Activated CD8-positive, alpha-beta T cell treated with anti-CD3 and anti-CD28 coated beads for 36 hours (primary cell): Measurements from ENCODE around the gene TMEM151A. TPM values are rescaled to one million over a fixed set of nuclear protein-coding genes. Genes with fewer than 3 reads are reported as not detected.
"Not testable (repeated sequence)": the region's sequence is repeated elsewhere in the genome, so short reads cannot be mapped to it uniquely, and the experiment has no call there.

Experiments
- ATAC-seq: fragments of 200-7000 bp; cut with Tn5 transposase; one replicate; pipeline ENCODE4 v1.10.0; 2021; ENCODE audit warnings: mild to moderate bottlenecking, moderate library complexity
- CTCF ChIA-PET: fragments of 350-600 bp; sonication (Branson Sonifier 250); formaldehyde crosslinking; loops from one replicate; lab custom pipeline; 2021; ENCODE audit warnings: antibody characterized with exemption; lab: Charles Lee
- POLR2A ChIA-PET: fragments of 350-600 bp; sonication (Branson Sonifier 250); formaldehyde crosslinking; loops from one replicate; lab custom pipeline; 2021; ENCODE audit warnings: antibody characterized with exemption; lab: Charles Lee
- DNase-seq: peaks from one replicate; pipeline ENCODE4 v3.0.0-alpha.2; 2020
- H3K27ac Mint-ChIP-seq: one replicate; pipeline ENCODE4 v1.8.0; 2021; ENCODE audit warnings: mild to moderate bottlenecking, mixed read lengths
- H3K27me3 Mint-ChIP-seq: one replicate; pipeline ENCODE4 v1.8.0; 2021; ENCODE audit warnings: mixed read lengths
- H3K36me3 Mint-ChIP-seq: one replicate; pipeline ENCODE4 v1.8.0; 2021; ENCODE audit warnings: low read depth, mixed read lengths
- H3K4me1 Mint-ChIP-seq: one replicate; pipeline ENCODE4 v1.8.0; 2021; ENCODE audit warnings: low read depth, mixed read lengths
- H3K4me3 Mint-ChIP-seq: one replicate; pipeline ENCODE4 v1.8.0; 2021; ENCODE audit warnings: mild to moderate bottlenecking, moderate library complexity, mixed read lengths
- H3K9me3 Mint-ChIP-seq: one replicate; pipeline ENCODE4 v1.8.0; 2021; ENCODE audit warnings: mixed read lengths
- CTCF ChIP-seq: fragments of 200-600 bp; IDR thresholded peaks from one replicate; pipeline ENCODE4 v1.8.0; 2022; ENCODE audit warnings: antibody characterized with exemption, mild to moderate bottlenecking
- intact Hi-C: fragments of 100-400 bp; cut with micrococcal nuclease; formaldehyde crosslinking; loops from one replicate; pipeline ENCODE4 v1.10.0; 2022
- total RNA-seq, 2 experiments: library from RNA; stranded (reverse); gene quantifications; one replicate each; pipeline ENCODE4 v1.2.3, GENCODE V29; 2021

TMEM151A gene
- total RNA-seq, 2 experiments from 2014 or later, result not detected

- POLR2A ChIA-PET, result interaction anchor here (0.5 to 6.9 kb wide), 12 partner anchors 9 to 484 kb away, joined by 3 to 38 read pairs (median 3); partner anchors contain the start of genes B4GAT1, BRMS1, CCDC85B and RIN1
These were observed 25.6 kb downstream of the TMEM151A start for GRCh38 chr11:66317322-66317722.

GRCh38 chr11:66317723-66318599 is 26.3 kb downstream of the TMEM151A start:
- no peak for TF ChIP-seq CTCF
- Mint-ChIP-seq H3K36me3 (peaks cover 12% of the 10 kb centered on the region), H3K4me3 (peak overlapping the region; percentile 80), H3K27ac (peak overlapping the region; percentile 96), H3K4me1 (peaks cover 56% of the 10 kb centered on the region), H3K27me3 (no peaks in the 10 kb centered on the region), H3K9me3 (peaks cover 6% of the 10 kb centered on the region)
- intact Hi-C loops, result no loop called here
- DNase-seq (peak; percentile 95), ATAC-seq (peak; percentile 75)
- POLR2A ChIA-PET, result interaction anchor here (0.7 to 6.9 kb wide), 9 partner anchors 9 to 428 kb away, joined by 3 to 38 read pairs (median 4); partner anchors contain the start of genes BRMS1, CCDC85B, RIN1 and YIF1A
- CTCF ChIA-PET, result interaction anchor here (0.7 to 10.2 kb wide), 7 partner anchors 9 to 95 kb away, joined by 3 to 149 read pairs (median 3); partner anchors contain the start of gene RIN1

More at GRCh38 chr11:66317322-66317722, 25.6 kb downstream of the TMEM151A start:
- intact Hi-C loops, result no loop called here
- TF ChIP-seq CTCF, result no peak
- peaks cover 52% of the 10 kb centered on the region for H3K4me1 Mint-ChIP-seq
- peaks cover 12% of the 10 kb centered on the region for H3K36me3 Mint-ChIP-seq
- no peaks in the 10 kb centered on the region for H3K27me3 Mint-ChIP-seq
- H3K27ac Mint-ChIP-seq, result peak overlapping the region; percentile 96
- CTCF ChIA-PET, result interaction anchor here (1.0 to 10.2 kb wide), 6 partner anchors 9 to 69 kb away, joined by 3 to 149 read pairs (median 8); partner anchors contain the start of gene RIN1
- ATAC-seq (peak; percentile 17), DNase-seq (peak; percentile 82)
- peak overlapping the region; percentile 80 for H3K4me3 Mint-ChIP-seq
- H3K9me3 Mint-ChIP-seq, result peaks cover 6% of the 10 kb centered on the region

- CTCF ChIA-PET, result interaction anchor here (0.7 to 10.2 kb wide), 4 partner anchors 8 to 96 kb away, joined by 3 to 149 read pairs (median 72); partner anchors contain the start of gene RIN1
- H3K4me3 Mint-ChIP-seq, result peak overlapping the region; percentile 80
- ATAC-seq (no peak), DNase-seq (no peak)
- peaks cover 61% of the 10 kb centered on the region for H3K4me1 Mint-ChIP-seq
- TF ChIP-seq CTCF, result no peak
- H3K9me3 Mint-ChIP-seq, result peaks cover 6% of the 10 kb centered on the region
- H3K27ac Mint-ChIP-seq, result peak overlapping the region; percentile 96
- intact Hi-C loops, result no loop called here
- peaks cover 12% of the 10 kb centered on the region for H3K36me3 Mint-ChIP-seq
- no peaks in the 10 kb centered on the region for H3K27me3 Mint-ChIP-seq
- POLR2A ChIA-PET, result interaction anchor here (0.9 to 6.9 kb wide), 7 partner anchors 8 to 38 kb away, joined by 3 to 38 read pairs (median 6); partner anchors contain the start of genes BRMS1, RIN1 and YIF1A
These were observed 26.9 kb downstream of the TMEM151A start for GRCh38 chr11:66318600-66318970.

- H3K4me1 Mint-ChIP-seq, result peaks cover 60% of the 10 kb centered on the region
- peaks cover 11% of the 10 kb centered on the region for H3K36me3 Mint-ChIP-seq
- H3K27me3 Mint-ChIP-seq, DNase-seq, CTCF ChIA-PET, H3K4me3 Mint-ChIP-seq, intact Hi-C loops, ATAC-seq, H3K9me3 Mint-ChIP-seq: not testable (repeated sequence)
- POLR2A ChIA-PET, result interaction anchor here (1.2 kb wide), 1 partner anchor 32 kb away, joined by 3 read pairs; the partner anchor contains the start of gene YIF1A
- H3K27ac Mint-ChIP-seq, result peak overlapping the region; percentile 63
These were observed 28.6 kb downstream of the TMEM151A start for GRCh38 chr11:66320289-66320688.

GRCh38 chr11:66320748-66321147 is 29.1 kb downstream of the TMEM151A start:
- H3K4me3 Mint-ChIP-seq, intact Hi-C loops, H3K27me3 Mint-ChIP-seq, H3K27ac Mint-ChIP-seq, H3K36me3 Mint-ChIP-seq, H3K9me3 Mint-ChIP-seq, DNase-seq, ATAC-seq, CTCF ChIA-PET, POLR2A ChIA-PET: not testable (repeated sequence)
- H3K4me1 Mint-ChIP-seq, result peaks cover 60% of the 10 kb centered on the region
